GM12801 (cell line): ENCODE data around the gene SENP6.

Source experiments
- CTCF ChIP-seq: IDR thresholded peaks from one replicate; pipeline ENCODE4 v1.5.1; 2011; ENCODE audit warnings: control low read depth; ENCODE audit not compliant: insufficient read length; ENCODE audit errors: extremely low read depth

Gene SENP6, protein sequence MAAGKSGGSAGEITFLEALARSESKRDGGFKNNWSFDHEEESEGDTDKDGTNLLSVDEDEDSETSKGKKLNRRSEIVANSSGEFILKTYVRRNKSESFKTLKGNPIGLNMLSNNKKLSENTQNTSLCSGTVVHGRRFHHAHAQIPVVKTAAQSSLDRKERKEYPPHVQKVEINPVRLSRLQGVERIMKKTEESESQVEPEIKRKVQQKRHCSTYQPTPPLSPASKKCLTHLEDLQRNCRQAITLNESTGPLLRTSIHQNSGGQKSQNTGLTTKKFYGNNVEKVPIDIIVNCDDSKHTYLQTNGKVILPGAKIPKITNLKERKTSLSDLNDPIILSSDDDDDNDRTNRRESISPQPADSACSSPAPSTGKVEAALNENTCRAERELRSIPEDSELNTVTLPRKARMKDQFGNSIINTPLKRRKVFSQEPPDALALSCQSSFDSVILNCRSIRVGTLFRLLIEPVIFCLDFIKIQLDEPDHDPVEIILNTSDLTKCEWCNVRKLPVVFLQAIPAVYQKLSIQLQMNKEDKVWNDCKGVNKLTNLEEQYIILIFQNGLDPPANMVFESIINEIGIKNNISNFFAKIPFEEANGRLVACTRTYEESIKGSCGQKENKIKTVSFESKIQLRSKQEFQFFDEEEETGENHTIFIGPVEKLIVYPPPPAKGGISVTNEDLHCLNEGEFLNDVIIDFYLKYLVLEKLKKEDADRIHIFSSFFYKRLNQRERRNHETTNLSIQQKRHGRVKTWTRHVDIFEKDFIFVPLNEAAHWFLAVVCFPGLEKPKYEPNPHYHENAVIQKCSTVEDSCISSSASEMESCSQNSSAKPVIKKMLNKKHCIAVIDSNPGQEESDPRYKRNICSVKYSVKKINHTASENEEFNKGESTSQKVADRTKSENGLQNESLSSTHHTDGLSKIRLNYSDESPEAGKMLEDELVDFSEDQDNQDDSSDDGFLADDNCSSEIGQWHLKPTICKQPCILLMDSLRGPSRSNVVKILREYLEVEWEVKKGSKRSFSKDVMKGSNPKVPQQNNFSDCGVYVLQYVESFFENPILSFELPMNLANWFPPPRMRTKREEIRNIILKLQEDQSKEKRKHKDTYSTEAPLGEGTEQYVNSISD

GRCh38 chr6:75601304-75602245 lies at the start of gene SENP6:
TSS of gene SENP6 (plus strand) at chr6:75601880. CDS start at chr6:75602525, 645 bp downstream.
- TF ChIP-seq CTCF, result no peak

- no peak for TF ChIP-seq CTCF
These were observed 45.4 kb upstream of the SENP6 start for GRCh38 chr6:75556240-75556639.

DNA sequence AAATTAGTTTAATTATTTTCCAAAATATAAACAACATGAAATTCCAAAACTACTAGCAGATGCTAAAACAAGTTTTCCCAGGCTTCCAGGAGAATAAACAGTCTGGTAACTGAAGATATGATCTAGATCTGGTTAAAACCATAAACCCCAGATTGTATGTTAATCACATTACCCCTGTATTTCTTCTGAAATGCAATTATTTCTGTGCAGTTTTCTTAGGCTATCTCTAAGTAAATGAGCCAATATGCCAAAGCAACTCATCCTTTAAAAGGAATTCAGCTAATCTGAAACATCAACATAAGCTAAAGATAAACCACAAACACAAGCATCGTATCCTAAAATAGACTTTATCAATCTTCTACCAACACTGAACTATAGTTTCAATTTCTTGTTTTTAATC lies 44.6 kb upstream of the SENP6 start:
- TF ChIP-seq CTCF, result no peak

DNA sequence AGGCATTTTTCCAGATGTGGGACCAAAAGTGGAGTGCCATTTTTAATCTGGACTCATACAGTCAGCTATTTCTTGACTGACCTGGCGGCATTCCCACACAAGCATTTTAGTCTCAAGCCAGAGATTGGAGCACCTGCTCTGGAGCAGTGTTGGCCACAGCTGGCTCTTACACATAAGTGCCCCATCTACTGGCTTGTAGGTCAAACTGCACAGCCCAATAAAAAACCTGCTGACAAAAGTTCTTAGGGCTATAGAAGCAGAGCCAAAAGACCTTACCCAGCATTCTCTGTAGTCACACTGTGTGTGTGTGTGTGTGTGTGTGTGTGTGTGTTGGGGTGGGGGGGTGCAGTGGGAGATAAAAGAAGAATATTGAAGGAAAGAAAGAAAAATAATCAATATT lies 38.6 kb upstream of the SENP6 start:
- TF ChIP-seq CTCF, result no peak

GRCh38 chr6:75566137-75566767 lies 35.4 kb upstream of the SENP6 start:
- TF ChIP-seq CTCF, result no peak

- TF ChIP-seq CTCF, result no peak
These were observed 33.6 kb upstream of the SENP6 start for GRCh38 chr6:75568100-75568499.
